Liver (tissue), 3 donors: ENCODE results near the gene PIAS1.

Source experiments
- ATF3 ChIP-seq: IDR thresholded peaks from 2 replicates; pipeline ENCODE4 v1.6.1; 2016; ENCODE audit warnings: antibody characterized with exemption
- CTCF ChIP-seq: fragments of 150-350 bp; IDR thresholded peaks from 2 replicates; pipeline ENCODE4 v1.5.1; 2017; ENCODE audit warnings: improper control_type of control experiment, low read depth, low read length; ENCODE audit not compliant: missing input control
- JUND ChIP-seq, 2 donors: IDR thresholded peaks; 2 replicates each; pipeline ENCODE4 v1.6.1; 2016; ENCODE audit warnings: antibody characterized with exemption in 2 of 2
- MAX ChIP-seq: IDR thresholded peaks from 2 replicates; pipeline ENCODE4 v1.6.1; 2016; ENCODE audit warnings: antibody characterized with exemption
- RXRA ChIP-seq, 2 donors: IDR thresholded peaks; 2 replicates each; pipeline ENCODE4 v1.6.1; 2017 to 2018; ENCODE audit warnings: antibody characterized with exemption in 2 of 2, mild to moderate bottlenecking in 1 of 2
- TAF1 ChIP-seq: conservative IDR thresholded peaks from 2 replicates; pipeline ENCODE4 v1.6.1; 2016; ENCODE audit warnings: antibody characterized with exemption, mild to moderate bottlenecking
- ZBTB33 ChIP-seq: IDR thresholded peaks from 2 replicates; pipeline ENCODE4 v1.6.1; 2016; ENCODE audit warnings: antibody characterized with exemption
- donor health status: healthy.
- donor health status: healthy.

GRCh38 chr15:68051109-68051508 lies 3.0 kb upstream of the PIAS1 start:
- TF ChIP-seq ZBTB33 (no peak), TAF1 (no peak), CTCF (peak; percentile 10), RXRA (IDR thresholded peaks at IDR 0.05) (no peak), JUND (IDR thresholded peaks at IDR 0.05) (no peak), ATF3 (no peak), MAX (no peak)
